ENCODE results near the gene CCDC167.

Gene CCDC167

DNA sequence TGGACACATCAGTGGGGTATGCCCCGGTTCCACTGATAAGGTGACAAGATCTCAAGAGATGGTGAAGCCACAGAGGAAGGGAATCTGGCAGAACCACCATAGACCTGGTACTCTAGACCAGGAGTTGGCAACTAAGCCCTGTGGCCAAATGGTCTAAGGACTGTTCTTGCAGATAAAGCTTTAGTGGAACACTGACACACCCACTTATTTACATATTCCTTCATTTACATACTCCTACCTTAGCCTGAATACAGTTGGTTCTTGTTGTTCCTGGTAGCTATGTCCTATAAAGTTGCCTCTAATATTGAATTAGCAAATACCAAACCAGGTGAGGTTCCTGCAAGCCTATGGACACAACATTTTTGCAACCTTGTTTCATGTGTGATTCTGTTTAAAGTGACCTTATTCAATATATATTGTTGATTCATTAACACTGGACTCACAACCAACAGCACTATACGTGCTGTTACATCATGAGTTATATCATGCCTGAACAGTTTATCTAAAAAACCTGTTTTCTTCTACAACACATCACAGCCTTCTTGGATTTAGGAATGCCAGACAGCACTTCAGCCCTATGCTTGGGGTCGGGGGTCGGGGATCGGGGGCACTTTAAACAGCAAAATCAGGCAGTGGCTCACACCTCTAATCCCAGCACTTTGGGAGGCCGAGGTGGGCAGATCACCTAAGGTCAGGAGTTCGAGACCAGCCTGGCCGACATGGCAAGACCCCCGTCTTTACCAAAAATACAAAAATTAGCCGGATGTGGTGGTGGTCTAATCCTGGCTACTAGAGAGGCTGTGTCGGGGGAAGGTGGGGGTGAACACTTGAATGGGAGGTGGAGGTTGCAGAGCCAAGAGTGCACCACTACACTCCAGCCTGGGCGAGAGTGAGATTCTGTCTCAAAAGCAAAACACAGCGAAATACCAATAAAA is 2.5 kb downstream of the CCDC167 start:
- TF ChIP-seq, protein P1, sequence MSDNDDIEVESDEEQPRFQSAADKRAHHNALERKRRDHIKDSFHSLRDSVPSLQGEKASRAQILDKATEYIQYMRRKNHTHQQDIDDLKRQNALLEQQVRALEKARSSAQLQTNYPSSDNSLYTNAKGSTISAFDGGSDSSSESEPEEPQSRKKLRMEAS (IDR thresholded peaks at IDR 0.05), result no peak
- no peak for TF ChIP-seq TAF1 (IDR thresholded peaks at IDR 0.05; ENCODE audit: low read depth)
- no peak for TF ChIP-seq NFIC (IDR thresholded peaks at IDR 0.05)
- TF ChIP-seq TCF12 (IDR thresholded peaks at IDR 0.05; ENCODE audit: low read depth), result no peak
- no peak for TF ChIP-seq RAD21 (IDR thresholded peaks at IDR 0.05; ENCODE audit: low read depth)
- TF ChIP-seq CREB1 (IDR thresholded peaks at IDR 0.05; ENCODE audit: low read depth), result no peak
- TF ChIP-seq ZBTB7A (IDR thresholded peaks at IDR 0.05; ENCODE audit: low read depth), result no peak
- TF ChIP-seq, protein P2, sequence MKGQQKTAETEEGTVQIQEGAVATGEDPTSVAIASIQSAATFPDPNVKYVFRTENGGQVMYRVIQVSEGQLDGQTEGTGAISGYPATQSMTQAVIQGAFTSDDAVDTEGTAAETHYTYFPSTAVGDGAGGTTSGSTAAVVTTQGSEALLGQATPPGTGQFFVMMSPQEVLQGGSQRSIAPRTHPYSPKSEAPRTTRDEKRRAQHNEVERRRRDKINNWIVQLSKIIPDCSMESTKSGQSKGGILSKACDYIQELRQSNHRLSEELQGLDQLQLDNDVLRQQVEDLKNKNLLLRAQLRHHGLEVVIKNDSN (IDR thresholded peaks at IDR 0.05), result no peak
- no peak for TF ChIP-seq TEAD4 (IDR thresholded peaks at IDR 0.05)
- no peak for TF ChIP-seq CEBPB (IDR thresholded peaks at IDR 0.05)
- TF ChIP-seq FOXM1 (IDR thresholded peaks at IDR 0.05; ENCODE audit: borderline replicate concordance, low read depth), result no peak
- TF ChIP-seq EP300 (IDR thresholded peaks at IDR 0.05; ENCODE audit: borderline replicate concordance), result no peak
- TF ChIP-seq EGR1 (IDR thresholded peaks at IDR 0.05), result no peak
- TF ChIP-seq, protein P3, sequence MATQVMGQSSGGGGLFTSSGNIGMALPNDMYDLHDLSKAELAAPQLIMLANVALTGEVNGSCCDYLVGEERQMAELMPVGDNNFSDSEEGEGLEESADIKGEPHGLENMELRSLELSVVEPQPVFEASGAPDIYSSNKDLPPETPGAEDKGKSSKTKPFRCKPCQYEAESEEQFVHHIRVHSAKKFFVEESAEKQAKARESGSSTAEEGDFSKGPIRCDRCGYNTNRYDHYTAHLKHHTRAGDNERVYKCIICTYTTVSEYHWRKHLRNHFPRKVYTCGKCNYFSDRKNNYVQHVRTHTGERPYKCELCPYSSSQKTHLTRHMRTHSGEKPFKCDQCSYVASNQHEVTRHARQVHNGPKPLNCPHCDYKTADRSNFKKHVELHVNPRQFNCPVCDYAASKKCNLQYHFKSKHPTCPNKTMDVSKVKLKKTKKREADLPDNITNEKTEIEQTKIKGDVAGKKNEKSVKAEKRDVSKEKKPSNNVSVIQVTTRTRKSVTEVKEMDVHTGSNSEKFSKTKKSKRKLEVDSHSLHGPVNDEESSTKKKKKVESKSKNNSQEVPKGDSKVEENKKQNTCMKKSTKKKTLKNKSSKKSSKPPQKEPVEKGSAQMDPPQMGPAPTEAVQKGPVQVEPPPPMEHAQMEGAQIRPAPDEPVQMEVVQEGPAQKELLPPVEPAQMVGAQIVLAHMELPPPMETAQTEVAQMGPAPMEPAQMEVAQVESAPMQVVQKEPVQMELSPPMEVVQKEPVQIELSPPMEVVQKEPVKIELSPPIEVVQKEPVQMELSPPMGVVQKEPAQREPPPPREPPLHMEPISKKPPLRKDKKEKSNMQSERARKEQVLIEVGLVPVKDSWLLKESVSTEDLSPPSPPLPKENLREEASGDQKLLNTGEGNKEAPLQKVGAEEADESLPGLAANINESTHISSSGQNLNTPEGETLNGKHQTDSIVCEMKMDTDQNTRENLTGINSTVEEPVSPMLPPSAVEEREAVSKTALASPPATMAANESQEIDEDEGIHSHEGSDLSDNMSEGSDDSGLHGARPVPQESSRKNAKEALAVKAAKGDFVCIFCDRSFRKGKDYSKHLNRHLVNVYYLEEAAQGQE (IDR thresholded peaks at IDR 0.05; ENCODE audit: low read depth), result no peak
- TF ChIP-seq YY1 (IDR thresholded peaks at IDR 0.05; ENCODE audit: low read depth), result no peak

DNA sequence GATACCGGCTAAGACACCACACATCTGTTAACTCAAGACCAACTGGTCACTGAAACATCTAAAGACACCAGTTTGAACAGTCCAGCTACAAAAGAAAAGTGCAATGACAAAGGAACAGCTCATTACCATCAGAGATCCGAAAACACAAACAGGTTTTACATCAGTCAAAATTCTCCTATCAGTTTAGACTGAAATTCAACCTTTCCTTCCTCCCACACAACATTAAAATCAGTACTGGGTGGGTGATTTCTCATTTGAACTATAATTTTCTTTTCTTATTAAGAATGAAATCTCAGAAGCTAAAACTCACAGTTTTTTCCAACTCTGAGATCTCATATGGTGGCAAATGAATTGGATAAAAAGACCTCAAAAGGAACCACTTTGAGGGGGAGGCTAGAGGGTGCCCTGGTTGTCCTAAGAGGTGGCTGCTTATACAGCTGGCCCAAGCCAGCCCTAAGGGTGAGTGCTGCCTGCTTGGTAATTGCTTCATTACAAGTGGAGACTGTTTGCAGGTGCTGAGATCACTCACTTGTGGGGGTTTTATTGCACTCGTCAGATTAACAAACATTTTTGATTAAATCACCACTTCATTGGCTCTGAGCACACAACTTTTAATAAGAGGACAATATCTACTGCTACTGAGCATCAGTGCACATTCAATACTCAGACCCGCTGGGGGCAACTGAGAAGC is 4.3 kb downstream of the CCDC167 start:
- TF ChIP-seq, protein P3 (IDR thresholded peaks at IDR 0.05; ENCODE audit: low read depth), result no peak
- TF ChIP-seq CREB1 (IDR thresholded peaks at IDR 0.05; ENCODE audit: low read depth) (no peak), EP300 (IDR thresholded peaks at IDR 0.05; ENCODE audit: borderline replicate concordance) (no peak), TEAD4 (IDR thresholded peaks at IDR 0.05) (no peak), TAF1 (IDR thresholded peaks at IDR 0.05; ENCODE audit: low read depth) (no peak), RAD21 (IDR thresholded peaks at IDR 0.05; ENCODE audit: low read depth) (no peak), FOXM1 (IDR thresholded peaks at IDR 0.05; ENCODE audit: borderline replicate concordance, low read depth) (no peak), CEBPB (IDR thresholded peaks at IDR 0.05) (no peak), EGR1 (IDR thresholded peaks at IDR 0.05) (no peak), NFIC (IDR thresholded peaks at IDR 0.05) (no peak), YY1 (IDR thresholded peaks at IDR 0.05; ENCODE audit: low read depth) (no peak), TCF12 (IDR thresholded peaks at IDR 0.05; ENCODE audit: low read depth) (no peak), ZBTB7A (IDR thresholded peaks at IDR 0.05; ENCODE audit: low read depth) (no peak)
- TF ChIP-seq, protein P1 (IDR thresholded peaks at IDR 0.05), result no peak
- TF ChIP-seq, protein P2 (IDR thresholded peaks at IDR 0.05), result no peak

DNA sequence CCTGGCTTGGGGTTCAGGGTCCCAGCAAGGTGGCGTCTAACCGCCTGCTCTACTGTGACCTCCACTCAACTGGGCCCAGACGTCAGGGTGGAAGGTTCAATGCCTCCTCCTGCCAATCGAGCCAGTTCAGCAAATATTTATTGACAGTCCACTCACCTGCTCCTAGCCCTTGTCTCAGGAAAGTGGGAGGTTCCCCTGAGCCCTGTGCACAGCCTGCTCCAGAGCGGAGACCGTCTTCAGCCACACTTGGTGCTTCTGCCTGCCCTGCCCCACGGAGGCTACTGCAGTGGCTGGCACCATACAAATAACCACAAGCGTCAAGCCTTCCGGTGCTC is 6.1 kb downstream of the CCDC167 start:
- TF ChIP-seq TEAD4 (IDR thresholded peaks at IDR 0.05), result no peak
- no peak for TF ChIP-seq EGR1 (IDR thresholded peaks at IDR 0.05)
- no peak for TF ChIP-seq TCF12 (IDR thresholded peaks at IDR 0.05; ENCODE audit: low read depth)
- TF ChIP-seq, protein P1 (IDR thresholded peaks at IDR 0.05), result no peak
- no peak for TF ChIP-seq ZBTB7A (IDR thresholded peaks at IDR 0.05; ENCODE audit: low read depth)
- TF ChIP-seq, protein P3 (IDR thresholded peaks at IDR 0.05; ENCODE audit: low read depth), result no peak
- TF ChIP-seq FOXM1 (IDR thresholded peaks at IDR 0.05; ENCODE audit: borderline replicate concordance, low read depth), result no peak
- no peak for TF ChIP-seq CREB1 (IDR thresholded peaks at IDR 0.05; ENCODE audit: low read depth)
- no peak for TF ChIP-seq EP300 (IDR thresholded peaks at IDR 0.05; ENCODE audit: borderline replicate concordance)
- TF ChIP-seq, protein P2 (IDR thresholded peaks at IDR 0.05), result no peak
- TF ChIP-seq RAD21 (IDR thresholded peaks at IDR 0.05; ENCODE audit: low read depth), result no peak

Data from Ishikawa (cell line).